Activated CD4-positive, alpha-beta T cell treated with anti-CD3 and anti-CD28 coated beads, Interleukin-2, amount 10 ng/mL, durations not matched to agents 24 days and 14 days (primary cell): ENCODE measurements around the gene KNL1. TPM values are rescaled to one million over a fixed set of nuclear protein-coding genes. Genes with fewer than 3 reads are reported as not detected.
"Not testable (repeated sequence)": the region's sequence is repeated elsewhere in the genome, so short reads cannot be mapped to it uniquely, and the experiment has no call there.

ENCODE experiments used
- DNase-seq: peaks from one replicate; pipeline ENCODE4 v3.0.0; 2022
- H3K27ac Mint-ChIP-seq: one replicate; pipeline ENCODE4 v1.8.0; 2022; ENCODE audit warnings: mild to moderate bottlenecking, mixed read lengths
- H3K27me3 Mint-ChIP-seq: one replicate; pipeline ENCODE4 v1.8.0; 2022; ENCODE audit warnings: mixed read lengths
- H3K36me3 Mint-ChIP-seq: one replicate; pipeline ENCODE4 v1.8.0; 2022; ENCODE audit warnings: low read depth, mild to moderate bottlenecking, mixed read lengths
- H3K4me1 Mint-ChIP-seq: one replicate; pipeline ENCODE4 v1.8.0; 2021; ENCODE audit warnings: mixed read lengths
- H3K4me3 Mint-ChIP-seq: one replicate; pipeline ENCODE4 v1.8.0; 2022; ENCODE audit warnings: mild to moderate bottlenecking, moderate library complexity, mixed read lengths
- H3K9me3 Mint-ChIP-seq: one replicate; pipeline ENCODE4 v1.8.0; 2021; ENCODE audit warnings: mixed read lengths
- intact Hi-C: fragments of 100-400 bp; cut with micrococcal nuclease; formaldehyde crosslinking; loops from one replicate; pipeline ENCODE4 v1.15.1; 2023
- total RNA-seq: library from RNA; stranded (reverse); gene quantifications from 2 replicates; pipeline ENCODE4 v1.2.3, GENCODE V29; 2022

KNL1 gene
- total RNA-seq, 1 donor from 2014 or later = 25.3 TPM

- no peaks in the 10 kb centered on the region for H3K27me3 Mint-ChIP-seq
- H3K27ac Mint-ChIP-seq = no peak overlapping the region
- no peak for DNase-seq
- H3K36me3 Mint-ChIP-seq = peaks cover 6% of the 10 kb centered on the region
- intact Hi-C loops = loop anchor here (5.0 to 10.0 kb wide), 5 partner anchors 95 to 548 kb away; partner anchors contain the start of genes BAHD1, C15orf62, CHST14 and GCHFR
- peaks cover 41% of the 10 kb centered on the region for H3K4me1 Mint-ChIP-seq
- H3K4me3 Mint-ChIP-seq = peak overlapping the region; percentile 1
- H3K9me3 Mint-ChIP-seq = no peaks in the 10 kb centered on the region
These were observed 26.9 kb upstream of the KNL1 start for GRCh38 chr15:40567111-40567510.

DNA sequence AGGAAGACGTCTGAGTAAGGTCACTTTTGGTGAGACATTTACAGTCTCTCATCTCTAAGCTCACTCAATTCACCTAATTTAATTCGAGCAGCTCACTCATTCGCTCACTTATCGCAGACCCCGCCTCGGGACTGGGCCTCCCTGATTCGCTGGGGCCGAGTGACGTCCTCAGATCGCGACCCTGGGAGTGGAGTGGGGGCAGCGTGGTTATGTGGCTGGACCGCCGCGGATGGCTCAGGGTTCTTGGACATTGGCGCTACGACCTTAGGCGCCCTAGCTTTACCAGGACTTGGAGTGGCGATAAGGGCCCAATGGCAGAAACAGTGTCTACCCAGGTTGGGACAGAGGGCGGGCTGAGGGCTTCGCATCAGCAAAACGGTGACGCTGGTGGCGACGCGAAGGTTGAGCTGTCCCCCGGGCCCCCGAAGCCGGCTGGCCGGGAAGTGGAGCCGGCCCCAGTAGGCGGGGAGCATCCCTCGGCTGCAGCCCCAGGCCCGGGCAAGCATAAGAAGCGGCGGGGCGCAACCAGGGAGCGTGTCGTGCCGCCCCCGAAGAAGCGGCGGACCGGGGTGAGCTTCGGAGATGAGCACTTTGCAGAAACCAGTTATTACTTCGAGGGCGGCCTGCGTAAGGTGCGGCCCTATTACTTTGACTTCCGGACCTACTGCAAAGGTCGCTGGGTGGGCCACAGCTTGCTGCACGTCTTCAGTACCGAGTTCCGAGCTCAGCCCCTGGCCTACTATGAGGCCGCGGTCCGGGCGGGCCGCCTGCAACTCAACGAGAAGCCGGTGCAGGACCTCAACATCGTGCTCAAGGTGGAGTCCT, 24.7 kb upstream of the KNL1 start, which contains the start of gene RPUSD2:
RPUSD2 (plus strand) TSS at position 171 of the 825 bp plus-strand sequence; CDS start at position 210, 39 bp downstream.
- peak within 1 kb of the TSS; percentile 98 for H3K27ac Mint-ChIP-seq
- intact Hi-C loops = loop anchor here (1.0 to 10.0 kb wide), 9 partner anchors 25 to 545 kb away; partner anchors contain the start of genes BAHD1, C15orf62, CHST14 and DNAJC17
- no peaks in the 10 kb centered on the region for H3K9me3 Mint-ChIP-seq

GRCh38 chr15:40575113-40575512, 18.9 kb upstream of the KNL1 start:
- Mint-ChIP-seq H3K4me3 (no peak overlapping the region), H3K4me1 (peaks cover 20% of the 10 kb centered on the region), H3K36me3 (peaks cover 39% of the 10 kb centered on the region), H3K27me3 (no peaks in the 10 kb centered on the region), H3K27ac (peak overlapping the region; percentile 62), H3K9me3 (no peaks in the 10 kb centered on the region)
- intact Hi-C loops = no loop called here
- DNase-seq = no peak

More for the DNA sequence above, 24.7 kb upstream of the KNL1 start, which contains the start of gene RPUSD2:
- DNase-seq = peak; percentile 98
- peaks cover 22% of the 10 kb centered on the region for H3K36me3 Mint-ChIP-seq
- H3K4me1 Mint-ChIP-seq = peaks cover 32% of the 10 kb centered on the region
- H3K4me3 Mint-ChIP-seq = peak within 1 kb of the TSS; percentile 98
- no peaks in the 10 kb centered on the region for H3K27me3 Mint-ChIP-seq

DNA sequence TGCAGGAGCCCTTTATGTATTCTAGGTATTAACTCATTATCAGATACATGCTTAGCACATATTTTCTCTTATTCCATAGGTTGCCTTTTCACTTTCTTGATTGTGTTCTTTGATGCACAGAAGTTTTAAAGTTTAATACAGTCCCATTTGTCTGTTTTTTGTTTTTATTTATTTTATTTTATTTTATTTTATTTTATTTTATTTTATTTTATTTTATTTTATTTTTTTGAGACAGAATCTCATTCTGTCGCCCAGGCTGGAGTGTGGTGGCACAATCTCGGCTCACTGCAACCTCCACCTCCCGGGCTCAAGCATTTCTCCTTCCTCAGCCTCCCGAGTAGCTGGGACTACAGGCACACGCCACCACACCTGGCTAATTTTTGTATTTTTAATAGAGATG, 17.1 kb upstream of the KNL1 start:
- intact Hi-C loops, DNase-seq, H3K4me3 Mint-ChIP-seq, H3K9me3 Mint-ChIP-seq, H3K27ac Mint-ChIP-seq, H3K4me1 Mint-ChIP-seq, H3K27me3 Mint-ChIP-seq: not testable (repeated sequence)
- H3K36me3 Mint-ChIP-seq = peaks cover 35% of the 10 kb centered on the region

DNA sequence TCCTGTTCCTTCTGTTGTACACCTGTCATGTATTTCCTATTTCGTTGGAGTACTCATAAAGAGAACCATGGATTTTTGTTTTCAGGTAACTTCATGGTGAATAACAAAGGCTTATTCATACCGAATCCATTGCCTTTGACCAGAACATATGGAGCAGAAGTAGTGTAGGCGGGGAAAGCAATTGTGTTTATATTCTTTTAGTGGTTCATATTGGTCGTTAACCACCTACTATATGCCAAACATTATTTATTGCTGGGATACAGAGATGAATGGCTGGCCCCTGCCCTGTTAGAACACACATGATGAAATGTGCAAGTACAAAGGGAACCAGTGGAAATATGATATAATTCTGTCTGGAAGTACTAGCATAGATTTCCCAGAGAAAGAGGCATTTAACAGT, 15.2 kb upstream of the KNL1 start:
- Mint-ChIP-seq H3K36me3 (peaks cover 21% of the 10 kb centered on the region), H3K4me3 (no peak overlapping the region), H3K4me1 (peaks cover 13% of the 10 kb centered on the region), H3K27me3 (no peaks in the 10 kb centered on the region), H3K9me3 (no peaks in the 10 kb centered on the region), H3K27ac (no peak overlapping the region)
- no peak for DNase-seq
- intact Hi-C loops = no loop called here

DNA sequence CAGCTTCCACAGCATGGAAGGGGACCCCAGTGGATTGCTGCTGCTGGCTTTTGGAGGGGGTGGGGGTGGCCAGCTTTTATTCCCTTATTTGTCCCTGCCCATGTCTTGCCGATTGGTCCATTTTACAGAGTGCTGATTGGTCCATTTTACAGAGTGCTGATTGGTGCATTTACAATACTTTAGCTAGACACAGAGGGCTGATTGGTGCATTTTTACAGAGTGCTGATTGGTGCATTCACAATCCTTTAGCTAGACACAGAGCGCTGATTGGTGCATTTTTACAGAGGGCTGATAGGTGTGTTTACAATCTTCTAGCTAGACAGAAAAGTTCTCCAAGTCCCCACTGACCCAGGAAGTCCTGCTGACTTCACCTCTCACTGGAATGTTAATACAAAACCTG, 12.3 kb upstream of the KNL1 start:
- intact Hi-C loops, H3K27me3 Mint-ChIP-seq, H3K4me1 Mint-ChIP-seq, H3K4me3 Mint-ChIP-seq, H3K9me3 Mint-ChIP-seq, DNase-seq, H3K36me3 Mint-ChIP-seq, H3K27ac Mint-ChIP-seq: not testable (repeated sequence)

GRCh38 chr15:40582726-40583246, 11.3 kb upstream of the KNL1 start:
- H3K9me3 Mint-ChIP-seq = no peaks in the 10 kb centered on the region

GRCh38 chr15:40584191-40584590, 9.9 kb upstream of the KNL1 start:
- peaks cover 4% of the 10 kb centered on the region for H3K4me1 Mint-ChIP-seq
- intact Hi-C loops = no loop called here
- H3K4me3 Mint-ChIP-seq = no peak overlapping the region
- H3K36me3 Mint-ChIP-seq = no peaks in the 10 kb centered on the region
- DNase-seq = no peak
- peaks cover 10% of the 10 kb centered on the region for H3K27me3 Mint-ChIP-seq
- no peak overlapping the region for H3K27ac Mint-ChIP-seq
- H3K9me3 Mint-ChIP-seq = no peaks in the 10 kb centered on the region

More at GRCh38 chr15:40582726-40583246, 11.3 kb upstream of the KNL1 start:
- H3K27ac Mint-ChIP-seq = no peak overlapping the region
- H3K27me3 Mint-ChIP-seq = peaks cover 10% of the 10 kb centered on the region
- peaks cover 8% of the 10 kb centered on the region for H3K4me1 Mint-ChIP-seq
- DNase-seq = no peak
- no peaks in the 10 kb centered on the region for H3K36me3 Mint-ChIP-seq
- intact Hi-C loops = no loop called here
- H3K4me3 Mint-ChIP-seq = no peak overlapping the region

GRCh38 chr15:40590667-40591050, 3.4 kb upstream of the KNL1 start:
- Mint-ChIP-seq H3K27me3 (peaks cover 6% of the 10 kb centered on the region), H3K36me3 (peaks cover 2% of the 10 kb centered on the region), H3K4me1 (peaks cover 29% of the 10 kb centered on the region), H3K27ac (no peak overlapping the region), H3K9me3 (no peaks in the 10 kb centered on the region), H3K4me3 (peak overlapping the region; percentile 79)
- no peak for DNase-seq
- intact Hi-C loops = loop anchor here (10.0 kb wide), 1 partner anchor 174 kb away; the partner anchor contains the start of genes C15orf62 and GCHFR

GRCh38 chr15:40591389-40591788, 2.7 kb upstream of the KNL1 start:
- H3K9me3 Mint-ChIP-seq = no peaks in the 10 kb centered on the region
- peaks cover 31% of the 10 kb centered on the region for H3K4me1 Mint-ChIP-seq
- intact Hi-C loops = loop anchor here (10.0 kb wide), 1 partner anchor 173 kb away; the partner anchor contains the start of genes C15orf62 and GCHFR
- DNase-seq = no peak
- H3K27me3 Mint-ChIP-seq = peaks cover 4% of the 10 kb centered on the region
- H3K36me3 Mint-ChIP-seq = peaks cover 2% of the 10 kb centered on the region
- H3K4me3 Mint-ChIP-seq = no peak overlapping the region
- no peak overlapping the region for H3K27ac Mint-ChIP-seq

DNA sequence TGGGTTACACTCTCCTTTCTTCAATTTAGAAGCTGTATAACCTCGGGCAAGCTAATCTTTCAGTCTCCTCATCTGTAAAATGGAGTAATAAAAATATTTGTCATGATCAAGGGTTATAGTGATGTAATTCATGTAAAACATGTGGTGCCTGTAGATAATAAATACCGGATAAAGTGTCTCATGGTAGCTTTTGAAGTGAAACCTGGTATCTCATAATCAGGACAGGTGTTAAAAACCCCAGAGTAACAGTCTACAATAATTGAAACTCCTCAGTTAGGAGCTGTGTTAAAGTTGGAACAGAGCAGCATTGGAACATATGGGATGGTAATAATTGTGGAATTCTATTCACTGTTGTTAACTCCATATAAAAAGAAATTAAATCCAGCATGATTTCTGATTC, 884 bp upstream of the KNL1 start:
- no peak for DNase-seq
- intact Hi-C loops = loop anchor here (10.0 kb wide), 1 partner anchor 172 kb away; the partner anchor contains the start of genes C15orf62 and GCHFR
- H3K9me3 Mint-ChIP-seq = no peaks in the 10 kb centered on the region
- H3K27ac Mint-ChIP-seq = no peak overlapping the region
- H3K36me3 Mint-ChIP-seq = peaks cover 2% of the 10 kb centered on the region
- H3K4me3 Mint-ChIP-seq = peak overlapping the region; percentile 88
- H3K27me3 Mint-ChIP-seq = no peaks in the 10 kb centered on the region
- H3K4me1 Mint-ChIP-seq = peaks cover 36% of the 10 kb centered on the region

- Mint-ChIP-seq H3K9me3 (no peaks in the 10 kb centered on the region), H3K4me3 (peak overlapping the region; percentile 88), H3K36me3 (peaks cover 2% of the 10 kb centered on the region), H3K27ac (peak overlapping the region; percentile 95), H3K27me3 (no peaks in the 10 kb centered on the region), H3K4me1 (peaks cover 35% of the 10 kb centered on the region)
- no peak for DNase-seq
- intact Hi-C loops = loop anchor here (1.0 to 10.0 kb wide), 5 partner anchors 25 to 213 kb away; partner anchors contain the start of genes C15orf62, CCDC32, DNAJC17 and GCHFR
These were observed 384 bp downstream of the KNL1 start for GRCh38 chr15:40594429-40594836.

GRCh38 chr15:40595219-40595618, 1.2 kb downstream of the KNL1 start:
- DNase-seq = no peak
- Mint-ChIP-seq H3K27me3 (no peaks in the 10 kb centered on the region), H3K36me3 (peaks cover 2% of the 10 kb centered on the region), H3K9me3 (no peaks in the 10 kb centered on the region), H3K27ac (peak overlapping the region; percentile 95), H3K4me1 (peaks cover 31% of the 10 kb centered on the region), H3K4me3 (peak overlapping the region; percentile 88)
- intact Hi-C loops = loop anchor here (10.0 kb wide), 1 partner anchor 170 kb away; the partner anchor contains the start of genes C15orf62 and GCHFR

GRCh38 chr15:40595773-40596172, 1.7 kb downstream of the KNL1 start:
- peaks cover 2% of the 10 kb centered on the region for H3K36me3 Mint-ChIP-seq
- intact Hi-C loops = loop anchor here (10.0 kb wide), 1 partner anchor 169 kb away; the partner anchor contains the start of genes C15orf62 and GCHFR
- no peak overlapping the region for H3K27ac Mint-ChIP-seq
- H3K9me3 Mint-ChIP-seq = no peaks in the 10 kb centered on the region
- peaks cover 32% of the 10 kb centered on the region for H3K4me1 Mint-ChIP-seq
- DNase-seq = no peak
- H3K4me3 Mint-ChIP-seq = peak overlapping the region; percentile 43
- no peaks in the 10 kb centered on the region for H3K27me3 Mint-ChIP-seq
